A172 (cell line): ENCODE data around the gene SUGP2. TPM values are rescaled to one million over a fixed set of nuclear protein-coding genes. Genes with fewer than 3 reads are reported as not detected.
"Not testable (repeated sequence)": the region's sequence is repeated elsewhere in the genome, so short reads cannot be mapped to it uniquely, and the experiment has no call there.

ENCODE experiments used
- DNase-seq: peaks from one replicate; pipeline ENCODE4 v3.0.0-alpha.2; 2015; ENCODE audit warnings: low spot score
- total RNA-seq: library from RNA; depleted of rRNA; stranded (reverse); fragments of >200 nt; shearing (Covaris generic); gene quantifications from 2 replicates; pipeline ENCODE4 v1.2.3, GENCODE V29; 2014; rRNA removed

Gene SUGP2
- total RNA-seq, 1 experiment from 2014 or later, result 47.7 TPM

DNA sequence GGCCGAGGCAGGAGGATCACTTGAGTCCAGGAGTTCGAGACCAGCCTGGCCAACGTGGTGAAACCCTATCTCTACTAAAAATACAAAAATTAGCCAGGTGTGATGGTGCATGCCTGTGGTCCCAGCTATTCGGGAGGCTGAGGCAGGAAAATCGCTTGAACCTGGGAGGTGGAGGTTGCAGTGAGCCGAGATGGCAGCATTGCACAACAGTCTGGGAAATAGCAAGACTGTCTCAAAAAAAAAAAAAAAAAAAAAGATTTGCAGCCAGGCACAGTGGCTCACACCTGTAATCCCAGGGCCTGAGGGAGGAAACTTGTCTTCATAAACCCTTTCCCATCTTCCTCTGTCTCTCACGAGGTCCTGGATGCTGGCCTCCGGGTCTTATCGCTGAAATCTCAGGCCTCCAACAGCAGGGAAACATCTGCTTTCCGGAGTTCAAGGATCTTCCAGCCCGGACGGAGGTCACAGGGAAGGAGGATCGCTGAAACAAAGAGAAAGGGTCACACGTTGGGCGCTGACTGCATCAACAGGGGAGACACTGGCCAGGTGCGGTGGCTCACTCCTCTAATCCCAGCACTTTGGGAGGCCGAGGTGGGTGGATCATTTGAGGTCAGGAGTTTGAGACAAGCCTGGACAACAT is 80.8 kb downstream of the SUGP2 start:
- DNase-seq, result not testable (repeated sequence)

DNA sequence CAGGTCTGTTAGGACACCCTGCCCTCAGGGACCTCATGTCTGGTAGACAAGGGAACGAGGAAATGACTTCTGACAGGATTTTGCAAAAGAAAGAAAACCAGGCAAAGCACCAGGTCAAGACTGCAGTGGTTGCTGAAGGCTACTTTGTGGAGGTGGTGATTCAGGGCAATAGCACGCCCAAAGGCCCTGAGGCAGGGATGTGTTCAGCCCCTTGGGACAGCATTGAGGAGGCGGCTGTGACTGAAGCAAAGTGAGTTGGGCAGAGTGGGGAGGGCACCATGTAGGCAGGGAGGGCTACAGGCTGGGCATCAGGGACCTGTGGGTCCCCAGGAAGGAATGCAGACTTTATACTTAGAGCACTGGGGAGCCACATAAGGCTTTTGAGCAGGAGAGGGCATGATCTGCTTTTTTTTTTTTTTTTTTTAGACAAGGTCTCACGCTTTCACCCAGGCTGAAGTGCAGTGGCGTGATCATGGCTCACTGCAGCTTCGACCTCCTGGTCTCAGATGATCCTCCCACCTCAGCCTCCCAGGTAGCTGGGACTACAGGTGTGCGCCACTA is 81.5 kb downstream of the SUGP2 start:
- no peak for DNase-seq

GRCh38 chr19:18949858-18950257 is 83.5 kb downstream of the SUGP2 start:
- DNase-seq, result no peak

DNA sequence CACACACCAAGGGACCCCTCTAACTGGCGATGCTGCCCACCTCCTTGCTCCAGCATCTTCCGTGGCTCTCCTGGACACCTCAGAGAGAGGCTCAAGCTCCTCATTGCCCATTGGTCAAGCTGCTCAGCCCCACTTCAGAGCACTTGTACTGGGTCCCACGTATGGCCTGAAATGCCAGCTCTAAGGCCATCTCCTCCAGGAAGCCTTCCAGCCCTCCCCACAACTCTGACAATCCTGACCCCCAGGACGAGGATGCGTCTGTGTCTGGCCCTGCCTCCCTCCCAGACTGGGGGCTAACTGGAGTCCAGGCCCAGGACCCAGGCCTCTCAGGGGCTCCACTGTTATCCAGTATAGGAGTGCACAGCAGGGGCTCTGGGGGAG is 84.4 kb downstream of the SUGP2 start:
- no peak for DNase-seq

- DNase-seq, result no peak
Observed at GRCh38 chr19:18948075-18948975, 85.0 kb downstream of the SUGP2 start.

- DNase-seq, result no peak
Observed at GRCh38 chr19:18946918-18947317, 86.4 kb downstream of the SUGP2 start.

GRCh38 chr19:18946335-18946734 is 87.0 kb downstream of the SUGP2 start:
- no peak for DNase-seq

DNA sequence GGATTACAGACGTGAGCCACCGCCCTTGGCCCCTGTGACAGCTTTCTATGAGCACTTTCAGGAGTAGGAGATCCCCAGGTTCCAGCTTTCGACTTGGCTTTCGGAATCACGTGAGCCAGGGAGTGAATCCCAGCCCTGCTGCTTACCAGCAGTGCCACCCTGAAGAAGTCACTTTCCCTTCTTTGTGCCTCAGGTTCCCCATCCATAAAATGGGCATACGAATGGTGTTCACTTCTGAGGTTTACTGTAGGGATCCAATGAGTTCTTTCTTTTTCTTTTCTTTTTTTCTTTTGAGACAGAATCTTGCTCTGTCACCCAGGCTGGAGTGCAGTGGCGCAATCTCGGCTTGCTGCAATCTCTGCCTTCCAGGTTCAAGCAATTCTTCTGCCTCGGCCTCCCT is 88.0 kb downstream of the SUGP2 start:
- no peak for DNase-seq

DNA sequence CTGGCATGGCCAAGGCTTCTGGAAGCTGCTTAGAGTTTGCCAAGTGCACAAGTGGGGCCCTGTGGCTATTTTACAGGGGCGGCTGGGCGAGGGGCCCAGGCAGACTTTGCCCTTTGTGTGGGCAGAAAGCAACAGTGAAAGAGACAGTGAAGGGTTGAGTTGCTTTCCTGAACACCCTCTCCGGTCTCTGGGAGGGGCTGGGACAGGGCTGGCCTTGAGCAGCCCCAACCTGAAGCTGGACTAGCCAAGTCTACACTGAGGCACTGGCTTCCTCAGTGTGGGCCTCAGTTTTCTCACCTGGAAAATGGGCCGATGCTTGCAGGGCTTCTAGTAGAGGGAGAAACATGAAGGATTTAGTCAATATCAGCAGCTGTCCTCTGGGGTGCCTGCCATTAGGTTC is 89.9 kb downstream of the SUGP2 start:
- no peak for DNase-seq

DNA sequence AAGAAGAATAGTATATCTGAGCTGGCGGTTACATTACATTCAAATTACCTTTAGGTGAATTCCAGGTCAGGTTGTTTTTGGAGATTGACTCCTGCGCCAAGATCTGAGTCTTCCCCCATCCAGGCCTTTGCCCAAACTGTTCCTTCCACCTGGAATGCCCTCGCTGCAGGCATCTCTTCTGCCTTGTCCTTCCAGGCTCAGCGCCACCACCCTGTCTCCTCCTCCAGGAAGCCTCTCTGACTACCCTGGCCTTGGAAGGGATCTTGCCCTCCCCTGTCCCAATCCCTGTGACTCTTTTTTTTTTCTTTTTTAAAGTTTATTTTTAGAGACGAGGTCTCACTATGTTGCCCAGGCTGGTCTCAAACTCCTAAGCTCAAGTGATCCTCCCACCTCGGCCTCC is 90.6 kb downstream of the SUGP2 start:
- no peak for DNase-seq

- DNase-seq, result no peak
Observed at GRCh38 chr19:18941628-18942354, 91.5 kb downstream of the SUGP2 start.

Other genes starting within 250 kb of the SUGP2 start
- gene COMP, start 242.2 kb downstream of the SUGP2 start, total RNA-seq, result not detected in 2 replicates
- gene UPF1, start 201.6 kb downstream of the SUGP2 start, total RNA-seq, result 40.3 and 56.4 TPM in 2 replicates
- gene CERS1, start 137.4 kb downstream of the SUGP2 start, total RNA-seq, result 3.1 and 5.3 TPM in 2 replicates
- 429 and 452 TPM in 2 replicates for gene COPE, start 114.1 kb downstream of the SUGP2 start, total RNA-seq
- gene DDX49, start 113.8 kb downstream of the SUGP2 start, total RNA-seq, result 65.7 and 73.6 TPM in 2 replicates
- gene HOMER3, start 92.3 kb downstream of the SUGP2 start, total RNA-seq, result 104 and 143 TPM in 2 replicates
- gene ARMC6, start 86 bp upstream of the SUGP2 start, total RNA-seq, result 77.1 and 79.5 TPM in 2 replicates
- 4.0 and 5.0 TPM in 2 replicates for gene SLC25A42, start 30.5 kb upstream of the SUGP2 start, total RNA-seq
- gene TMEM161A, start 105.0 kb upstream of the SUGP2 start, total RNA-seq, result 29.1 and 31.5 TPM in 2 replicates
- gene MEF2B, start 136.7 kb upstream of the SUGP2 start, total RNA-seq, result not detected in 2 replicates
- 22.0 and 25.6 TPM in 2 replicates for gene BORCS8, start 158.6 kb upstream of the SUGP2 start, total RNA-seq
- gene RFXANK, start 158.7 kb upstream of the SUGP2 start, total RNA-seq, result 122 TPM in 2 replicates
- 30.3 and 30.6 TPM in 2 replicates for gene NR2C2AP, start 169.9 kb upstream of the SUGP2 start, total RNA-seq
- not detected in 2 replicates for gene NCAN, start 178.4 kb upstream of the SUGP2 start, total RNA-seq
- not detected in 2 replicates for gene TM6SF2, start 239.8 kb upstream of the SUGP2 start, total RNA-seq